Nephron progenitor cell (in vitro differentiated cells): ENCODE data around the gene ORAI1.
"Not testable (repeated sequence)": the region's sequence is repeated elsewhere in the genome, so short reads cannot be mapped to it uniquely, and the experiment has no call there.

Source experiments
- DNase-seq: peaks from one replicate; pipeline ENCODE4 v3.0.0; 2021
- H3K27ac Mint-ChIP-seq: 2 replicates; pipeline ENCODE4 v1.8.0; 2021; ENCODE audit warnings: mild to moderate bottlenecking, moderate library complexity, mixed read lengths
- H3K27me3 Mint-ChIP-seq: 2 replicates; pipeline ENCODE4 v1.8.0; 2021; ENCODE audit warnings: mild to moderate bottlenecking, low read depth, mixed read lengths; ENCODE audit not compliant: poor library complexity
- H3K36me3 Mint-ChIP-seq: 2 replicates; pipeline ENCODE4 v1.8.0; 2021; ENCODE audit warnings: low read depth, mixed read lengths
- H3K4me1 Mint-ChIP-seq: 2 replicates; pipeline ENCODE4 v1.8.0; 2021; ENCODE audit warnings: mixed read lengths
- H3K4me3 Mint-ChIP-seq: 2 replicates; pipeline ENCODE4 v1.8.0; 2021; ENCODE audit warnings: mild to moderate bottlenecking, moderate library complexity, mixed read lengths
- H3K9me3 Mint-ChIP-seq: 2 replicates; pipeline ENCODE4 v1.8.0; 2021; ENCODE audit warnings: mild to moderate bottlenecking, moderate library complexity, mixed read lengths
- CTCF ChIP-seq: fragments of 200-600 bp; sonication (generic); IDR thresholded peaks from 2 replicates; pipeline ENCODE4 v1.5.0; 2021; ENCODE audit warnings: antibody characterized with exemption

ORAI1 gene

DNA sequence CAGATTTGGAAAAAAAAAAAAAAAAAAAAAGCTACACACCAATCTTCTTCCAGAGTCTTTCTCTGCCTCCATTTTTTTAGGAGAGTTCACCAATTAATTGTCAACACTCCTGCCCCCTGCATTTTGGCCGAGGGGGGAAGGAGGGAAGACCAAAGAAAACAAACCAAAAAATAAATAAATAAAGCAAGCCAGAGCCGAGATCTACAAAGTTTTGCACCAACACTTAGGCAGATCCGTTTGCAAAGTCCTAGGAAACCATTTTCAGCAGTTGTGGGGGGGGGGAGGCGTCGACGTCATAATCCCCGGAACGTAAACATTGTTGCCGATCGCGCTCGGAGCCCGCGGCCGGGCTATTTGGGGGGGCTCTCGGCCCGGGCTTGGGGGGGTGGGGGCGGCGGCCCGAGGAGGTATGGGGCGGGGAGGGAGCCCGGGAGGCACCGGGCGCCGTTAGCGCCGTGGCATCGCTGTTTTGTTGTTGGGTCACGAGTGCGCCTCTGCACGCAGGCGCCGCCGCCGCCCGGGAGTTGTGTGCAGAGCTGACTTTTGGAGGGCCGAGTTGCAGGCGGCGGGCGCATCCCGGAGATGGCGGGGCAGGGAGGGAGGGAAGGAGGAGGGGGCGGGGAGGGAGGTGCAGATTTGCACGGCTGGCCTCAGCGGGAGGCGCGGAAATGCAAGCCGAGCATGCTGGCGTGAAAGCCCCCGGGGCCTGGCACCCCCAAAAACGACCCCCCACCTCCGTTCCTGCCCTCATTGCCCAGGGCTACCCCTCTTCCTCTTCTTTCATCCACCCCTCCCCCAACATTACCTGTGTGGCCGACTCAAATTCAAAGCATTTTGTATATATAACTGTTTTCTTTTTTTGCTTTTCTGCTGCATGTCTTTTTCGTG is 46.1 kb upstream of the ORAI1 start:
- Mint-ChIP-seq H3K4me3 (peak overlapping the region; percentile 99), H3K36me3 (peaks cover under 1% of the 10 kb centered on the region), H3K27ac (peak overlapping the region; percentile 100), H3K9me3 (no peaks in the 10 kb centered on the region), H3K4me1 (peaks cover 64% of the 10 kb centered on the region), H3K27me3 (no peaks in the 10 kb centered on the region)
- TF ChIP-seq CTCF, result no peak
- DNase-seq, result peak; percentile 83

GRCh38 chr12:121580959-121581685 is 45.2 kb upstream of the ORAI1 start, which contains the start of gene KDM2B:
TSS of gene KDM2B (minus strand) at chr12:121581023. CDS start at chr12:121580911, 112 bp downstream.
- Mint-ChIP-seq H3K36me3 (peaks cover 4% of the 10 kb centered on the region), H3K4me1 (peaks cover 64% of the 10 kb centered on the region), H3K27ac (peak within 1 kb of the TSS; percentile 100), H3K27me3 (no peaks in the 10 kb centered on the region), H3K4me3 (peak within 1 kb of the TSS; percentile 99), H3K9me3 (no peaks in the 10 kb centered on the region)
- TF ChIP-seq CTCF, result no peak
- DNase-seq, result peak; percentile 25

GRCh38 chr12:121581686-121582429 is 44.5 kb upstream of the ORAI1 start:
- H3K4me3 Mint-ChIP-seq, result peak overlapping the region; percentile 99
- peak overlapping the region; percentile 99 for H3K27ac Mint-ChIP-seq
- no peaks in the 10 kb centered on the region for H3K27me3 Mint-ChIP-seq
- H3K4me1 Mint-ChIP-seq, result peaks cover 58% of the 10 kb centered on the region
- peaks cover 4% of the 10 kb centered on the region for H3K36me3 Mint-ChIP-seq
- DNase-seq, result no peak
- no peaks in the 10 kb centered on the region for H3K9me3 Mint-ChIP-seq
- no peak for TF ChIP-seq CTCF

DNA sequence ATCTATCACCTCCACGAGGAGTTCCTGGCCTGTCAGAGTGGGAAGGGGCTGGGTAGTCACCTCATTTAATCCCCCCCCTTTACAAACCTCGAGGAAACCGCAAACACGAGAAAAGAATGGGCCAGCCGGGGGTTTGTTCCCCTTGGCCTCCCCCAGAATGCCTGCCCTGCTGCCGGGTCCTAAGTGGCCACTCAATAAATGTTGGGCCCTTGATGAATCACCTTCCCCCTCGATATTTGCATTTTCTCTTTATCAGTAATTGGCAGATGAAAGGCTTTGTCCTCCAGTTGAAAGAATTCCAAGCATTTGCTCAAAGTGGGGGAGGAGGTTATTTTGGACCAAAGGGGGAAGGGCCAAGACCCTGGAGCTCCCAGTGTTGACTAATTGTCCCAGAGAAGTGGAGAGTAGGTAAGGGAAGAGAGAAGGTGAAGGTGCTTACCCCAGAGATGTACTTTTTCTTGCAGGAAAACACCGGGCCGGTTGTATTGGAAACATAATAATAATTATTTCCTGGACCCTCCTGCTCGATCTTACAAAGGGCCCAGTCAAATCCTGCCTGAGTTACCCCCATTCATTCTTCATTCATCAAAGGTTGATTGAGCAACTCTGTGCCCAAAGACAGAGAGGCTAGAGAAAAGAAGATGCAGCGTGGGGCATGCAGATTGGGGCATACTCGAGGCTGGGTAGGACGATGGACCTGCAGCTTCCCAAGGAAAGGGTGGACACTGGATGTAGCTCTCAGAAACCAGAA is 43.6 kb upstream of the ORAI1 start:
- Mint-ChIP-seq H3K4me3 (peak overlapping the region; percentile 99), H3K27ac (peak overlapping the region; percentile 94), H3K27me3 (no peaks in the 10 kb centered on the region), H3K4me1 (peaks cover 54% of the 10 kb centered on the region), H3K9me3 (no peaks in the 10 kb centered on the region), H3K36me3 (peaks cover 4% of the 10 kb centered on the region)
- no peak for DNase-seq
- TF ChIP-seq CTCF, result no peak

DNA sequence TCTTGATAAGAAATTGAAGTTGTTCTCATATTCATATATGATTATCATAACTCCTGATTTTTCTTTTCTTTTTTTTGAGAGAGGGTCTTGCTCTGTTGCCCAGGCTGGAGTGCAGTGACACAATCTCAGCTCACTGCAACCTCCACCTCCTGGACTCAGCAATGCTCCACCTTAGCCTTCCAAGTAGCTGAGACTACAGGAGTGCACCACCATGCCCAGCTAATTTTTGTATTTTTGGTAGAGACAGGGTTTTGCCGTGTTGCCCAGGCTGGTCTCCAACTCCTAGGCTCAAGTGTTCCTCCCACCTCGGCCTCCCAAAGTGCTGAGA is 43.0 kb upstream of the ORAI1 start:
- DNase-seq, result not testable (repeated sequence)

GRCh38 chr12:121584885-121585284 is 41.4 kb upstream of the ORAI1 start:
- DNase-seq, H3K27ac Mint-ChIP-seq: not testable (repeated sequence)

More for the DNA sequence above, 43.0 kb upstream of the ORAI1 start:
- not testable (repeated sequence) for H3K9me3 Mint-ChIP-seq, H3K36me3 Mint-ChIP-seq, H3K27ac Mint-ChIP-seq, H3K27me3 Mint-ChIP-seq
- H3K4me3 Mint-ChIP-seq, result peak overlapping the region; percentile 99
- peaks cover 52% of the 10 kb centered on the region for H3K4me1 Mint-ChIP-seq

More at GRCh38 chr12:121584885-121585284, 41.4 kb upstream of the ORAI1 start:
- not testable (repeated sequence) for H3K4me3 Mint-ChIP-seq, H3K27me3 Mint-ChIP-seq, H3K36me3 Mint-ChIP-seq, H3K9me3 Mint-ChIP-seq
- peaks cover 51% of the 10 kb centered on the region for H3K4me1 Mint-ChIP-seq
